Ramos (cell line): ENCODE measurements around the gene XRCC3.
"Not testable (repeated sequence)": the region's sequence is repeated elsewhere in the genome, so short reads cannot be mapped to it uniquely, and the experiment has no call there.

Source experiments
- in situ Hi-C: fragments of 300-500 bp; cut with MboI; formaldehyde crosslinking; loops from one replicate; pipeline ENCODE4 v1.14.3; 2022; ENCODE audit warnings: low sequenced_read_pairs; ENCODE audit not compliant: unreplicated experiment

Gene XRCC3

DNA sequence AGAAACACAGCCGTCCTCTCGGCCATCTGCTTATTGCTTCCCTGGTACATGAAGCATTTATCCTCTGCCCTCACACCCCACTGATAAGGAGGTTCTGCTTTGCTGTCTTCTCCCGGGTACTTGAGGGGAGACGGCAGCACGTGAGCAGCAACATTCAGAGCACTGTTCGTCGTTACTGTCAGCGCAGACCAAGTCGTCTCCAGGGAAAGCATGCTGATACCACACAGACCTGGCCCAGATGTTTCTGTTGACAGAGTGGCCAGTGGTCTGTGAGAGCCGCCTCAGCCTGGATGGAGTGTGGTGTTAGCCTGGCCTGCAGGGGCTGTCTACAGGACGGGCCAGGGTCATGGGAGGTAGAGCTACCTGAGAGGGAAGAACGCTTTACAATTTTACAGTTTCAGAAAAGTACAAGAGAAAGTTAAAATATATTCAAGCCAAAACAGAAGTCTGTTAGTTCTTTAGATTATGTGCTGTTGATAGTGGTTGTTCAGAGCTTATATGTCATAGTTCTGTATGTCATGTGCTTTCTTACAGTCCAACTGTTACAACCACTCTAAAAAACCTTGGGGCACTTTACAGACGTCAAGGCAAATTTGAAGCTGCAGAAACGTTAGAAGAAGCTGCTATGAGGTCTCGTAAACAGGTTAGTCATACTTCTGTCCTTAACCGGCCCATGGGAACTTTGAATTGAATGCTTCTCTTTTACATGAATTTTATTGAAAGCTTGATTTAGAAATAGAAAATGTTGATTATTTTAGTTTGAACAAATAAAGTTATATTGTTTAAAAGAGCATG is 38.2 kb downstream of the XRCC3 start:
- in situ Hi-C loops: loop anchor here (10.0 kb wide), 1 partner anchor 102 kb away; no protein-coding TSS in a partner anchor

DNA sequence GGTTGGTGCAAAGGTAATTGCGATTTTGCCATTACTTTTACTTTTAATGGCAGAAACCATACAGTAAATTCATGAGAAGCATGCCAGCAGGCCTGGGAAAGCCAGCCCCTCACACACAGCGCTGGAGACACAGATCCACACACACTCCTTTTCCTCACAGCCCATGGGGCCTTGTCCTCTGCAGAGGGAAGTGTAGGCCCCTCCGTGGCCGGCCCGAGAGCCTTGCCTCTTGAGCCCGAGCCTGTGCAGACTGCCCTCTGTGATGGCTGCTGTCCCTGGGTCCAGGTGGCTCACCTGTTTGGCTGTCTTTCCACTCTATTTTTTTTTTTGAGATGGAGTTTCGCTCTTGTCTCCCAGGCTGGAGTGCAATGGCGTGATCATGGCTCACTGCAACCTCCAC is 39.3 kb downstream of the XRCC3 start:
- in situ Hi-C loops: loop anchor here (10.0 kb wide), 1 partner anchor 101 kb away; no protein-coding TSS in a partner anchor

DNA sequence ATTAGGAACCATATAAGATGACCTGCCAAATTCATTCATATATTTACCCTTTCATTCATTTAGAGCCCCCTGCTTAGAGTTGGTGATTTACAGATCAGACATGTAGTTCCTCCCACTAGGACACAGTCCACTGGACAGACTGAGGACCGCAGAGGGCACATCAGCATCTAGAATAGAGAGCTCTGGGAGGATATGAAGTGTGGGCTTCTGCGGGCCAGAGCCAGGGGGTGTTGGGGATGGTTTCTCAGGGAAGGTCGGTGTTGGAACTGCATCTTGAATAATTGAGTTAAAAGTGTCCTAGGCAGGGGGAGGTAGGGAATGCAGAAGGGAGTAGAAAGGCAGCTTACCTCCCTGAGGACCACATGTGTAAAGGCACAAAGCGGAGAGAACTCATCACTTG is 43.3 kb downstream of the XRCC3 start:
- in situ Hi-C loops: loop anchor here (10.0 kb wide), 1 partner anchor 97 kb away; no protein-coding TSS in a partner anchor

DNA sequence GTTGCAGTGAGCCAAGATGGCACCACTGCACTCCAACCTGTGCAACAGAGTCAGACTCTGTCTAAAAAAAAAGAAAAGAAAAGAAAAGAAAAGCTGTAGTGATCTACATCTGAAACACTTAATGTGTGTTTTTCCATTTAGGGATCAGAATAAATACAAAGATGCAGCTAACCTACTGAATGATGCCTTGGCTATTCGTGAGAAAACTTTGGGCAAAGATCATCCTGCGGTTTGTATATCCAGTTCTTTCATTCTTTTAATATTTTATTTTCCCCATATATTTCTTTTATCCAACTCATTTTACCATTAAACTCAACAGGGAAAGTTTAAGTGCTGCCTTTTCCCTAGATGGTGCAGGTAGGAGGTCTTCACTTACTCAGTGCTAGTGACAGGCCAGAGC is 45.9 kb downstream of the XRCC3 start:
- in situ Hi-C loops: no loop called here

DNA sequence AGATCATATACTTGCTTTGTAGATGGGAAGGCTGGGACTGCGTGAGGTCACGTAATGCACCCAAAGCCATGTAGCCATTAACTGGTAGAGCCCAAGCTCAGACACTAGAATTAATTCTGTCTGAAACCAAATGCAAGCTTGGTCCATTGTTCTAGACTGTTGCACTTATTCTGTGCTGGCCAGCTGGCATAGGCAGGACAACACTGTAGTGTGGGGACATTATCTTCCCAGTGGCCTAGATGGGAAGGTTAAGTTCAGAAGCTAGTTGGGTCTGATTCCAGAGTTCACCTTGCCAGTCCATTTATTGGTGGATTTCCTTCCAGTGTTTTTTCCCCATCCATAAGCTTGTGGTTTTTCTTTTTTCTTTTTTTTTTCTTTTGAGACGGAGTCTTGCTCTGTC is 47.1 kb downstream of the XRCC3 start:
- in situ Hi-C loops: no loop called here

DNA sequence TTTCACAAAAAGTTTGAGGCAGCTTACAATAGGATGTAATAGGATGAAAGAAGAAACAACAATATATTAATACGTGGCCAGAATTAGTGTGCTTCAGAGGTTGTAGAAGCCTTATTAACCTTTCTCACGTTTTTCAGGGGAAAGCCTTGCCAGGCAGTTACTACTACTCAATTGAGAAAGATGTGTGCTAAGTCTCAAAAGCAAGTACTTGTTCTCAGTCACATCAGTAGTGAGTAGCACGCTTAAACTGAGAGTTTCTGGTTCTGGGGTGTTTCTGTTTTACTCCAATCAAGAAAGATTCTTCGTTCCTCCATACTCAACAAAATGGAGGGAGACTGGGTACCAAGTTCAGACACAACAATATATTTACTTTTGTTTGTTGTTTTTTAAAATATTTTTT is 47.6 kb downstream of the XRCC3 start:
- in situ Hi-C loops: no loop called here

DNA sequence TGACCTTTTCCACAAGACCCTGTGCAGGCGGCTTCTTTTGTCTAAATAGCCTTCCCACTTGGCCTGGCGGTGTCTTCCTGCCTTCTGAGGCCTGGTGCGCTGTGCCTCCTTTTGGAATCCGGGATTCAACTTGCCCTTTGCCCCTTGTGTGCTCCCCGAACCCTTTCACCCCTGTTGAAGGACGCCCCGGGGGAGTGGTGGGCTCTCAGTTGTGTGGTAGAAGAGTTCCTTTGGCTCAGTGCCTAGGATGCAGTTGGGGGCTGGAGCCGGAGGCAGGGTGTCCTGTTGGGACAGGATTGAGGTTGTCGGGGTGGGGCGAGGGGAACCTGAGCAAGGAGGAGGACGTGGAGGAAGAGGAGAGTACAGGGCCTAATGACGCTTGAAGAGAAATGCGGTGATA is 51.7 kb downstream of the XRCC3 start:
- in situ Hi-C loops: no loop called here

DNA sequence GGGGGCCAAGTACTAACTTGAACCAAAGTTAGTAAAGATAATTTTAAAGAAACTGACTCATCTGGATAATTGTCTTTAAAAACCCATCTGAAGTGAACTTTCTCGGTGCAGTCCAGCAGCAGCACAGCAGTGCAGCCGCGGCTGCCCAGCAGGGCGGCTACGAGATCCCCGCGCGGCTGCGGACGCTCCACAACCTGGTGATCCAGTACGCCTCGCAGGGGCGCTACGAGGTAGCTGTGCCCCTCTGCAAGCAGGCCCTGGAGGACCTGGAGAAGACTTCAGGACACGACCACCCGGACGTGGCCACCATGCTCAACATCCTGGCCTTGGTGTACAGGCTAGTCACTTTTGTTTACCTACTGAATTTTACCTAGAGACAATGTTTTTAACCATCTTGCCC is 52.7 kb downstream of the XRCC3 start:
- in situ Hi-C loops: no loop called here

DNA sequence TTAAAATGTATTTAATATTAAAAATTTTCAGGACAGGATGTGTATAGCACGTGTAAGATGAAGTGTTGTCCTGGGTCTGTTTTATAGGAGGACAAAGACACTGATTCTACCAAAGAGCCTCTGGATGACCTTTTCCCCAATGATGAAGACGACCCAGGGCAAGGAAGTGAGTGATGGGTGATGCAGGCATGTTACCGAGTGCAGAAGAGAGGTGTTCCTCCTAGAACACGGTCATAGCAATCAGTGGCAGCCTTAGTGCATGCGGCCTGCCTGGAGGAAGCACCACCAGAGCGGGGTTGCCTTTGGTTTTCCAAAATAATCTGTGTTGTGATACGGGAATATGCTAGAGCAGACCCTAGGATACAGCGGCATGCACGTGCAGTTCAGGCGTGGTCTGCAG is 53.2 kb downstream of the XRCC3 start:
- in situ Hi-C loops: no loop called here

DNA sequence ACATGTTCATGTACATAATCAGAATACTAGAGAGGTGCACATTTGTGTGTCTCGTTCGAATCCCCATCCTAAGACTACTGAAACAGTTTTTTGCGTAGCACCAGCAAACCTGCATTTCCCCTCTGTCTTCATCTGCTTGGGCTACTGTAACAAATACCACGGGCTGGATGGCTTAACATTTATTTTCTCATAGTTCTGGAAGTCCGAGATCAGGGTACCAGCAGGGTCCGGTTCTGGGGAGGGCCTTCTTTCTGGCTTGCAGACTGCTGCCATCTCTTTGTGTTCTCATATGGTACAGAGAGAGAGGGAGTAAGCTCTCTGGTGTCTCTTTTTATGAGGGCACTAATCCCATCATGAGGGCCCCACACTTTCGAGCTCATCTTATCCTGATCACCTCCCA is 55.6 kb downstream of the XRCC3 start:
- in situ Hi-C loops: no loop called here

DNA sequence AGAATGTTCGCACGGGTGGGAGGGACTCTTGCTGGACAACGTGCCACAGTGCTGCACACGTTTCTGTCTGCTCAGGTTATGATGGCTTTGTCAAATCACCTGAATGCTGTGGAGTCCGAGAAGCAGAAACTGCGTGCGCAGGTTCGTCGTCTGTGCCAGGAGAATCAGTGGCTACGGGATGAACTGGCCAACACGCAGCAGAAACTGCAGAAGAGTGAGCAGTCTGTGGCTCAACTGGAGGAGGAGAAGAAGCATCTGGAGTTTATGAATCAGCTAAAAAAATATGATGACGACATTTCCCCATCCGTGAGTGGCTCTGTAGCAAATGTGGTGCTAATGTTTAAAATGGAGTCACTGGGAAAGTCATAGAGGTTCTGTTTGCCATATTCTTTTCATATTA is 57.8 kb downstream of the XRCC3 start:
- in situ Hi-C loops: no loop called here

DNA sequence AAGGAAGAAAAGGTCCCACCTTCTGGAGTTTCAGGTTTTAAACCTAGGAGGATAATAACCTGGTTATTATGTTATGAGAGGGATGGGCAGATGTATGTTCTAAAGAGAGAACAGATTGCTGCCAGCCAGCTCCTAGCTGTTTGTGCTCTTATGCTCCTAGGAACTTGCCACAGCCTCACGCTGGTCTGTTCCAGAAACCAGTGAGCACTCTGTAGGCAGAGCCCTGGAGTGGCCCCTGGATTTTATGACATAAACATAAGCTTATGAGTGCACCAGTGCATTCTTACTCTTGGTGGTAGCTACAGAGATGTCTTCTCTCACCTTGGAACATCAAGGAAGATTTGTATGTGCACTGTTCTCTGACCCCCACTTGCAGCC is 58.5 kb downstream of the XRCC3 start:
- in situ Hi-C loops: no loop called here

DNA sequence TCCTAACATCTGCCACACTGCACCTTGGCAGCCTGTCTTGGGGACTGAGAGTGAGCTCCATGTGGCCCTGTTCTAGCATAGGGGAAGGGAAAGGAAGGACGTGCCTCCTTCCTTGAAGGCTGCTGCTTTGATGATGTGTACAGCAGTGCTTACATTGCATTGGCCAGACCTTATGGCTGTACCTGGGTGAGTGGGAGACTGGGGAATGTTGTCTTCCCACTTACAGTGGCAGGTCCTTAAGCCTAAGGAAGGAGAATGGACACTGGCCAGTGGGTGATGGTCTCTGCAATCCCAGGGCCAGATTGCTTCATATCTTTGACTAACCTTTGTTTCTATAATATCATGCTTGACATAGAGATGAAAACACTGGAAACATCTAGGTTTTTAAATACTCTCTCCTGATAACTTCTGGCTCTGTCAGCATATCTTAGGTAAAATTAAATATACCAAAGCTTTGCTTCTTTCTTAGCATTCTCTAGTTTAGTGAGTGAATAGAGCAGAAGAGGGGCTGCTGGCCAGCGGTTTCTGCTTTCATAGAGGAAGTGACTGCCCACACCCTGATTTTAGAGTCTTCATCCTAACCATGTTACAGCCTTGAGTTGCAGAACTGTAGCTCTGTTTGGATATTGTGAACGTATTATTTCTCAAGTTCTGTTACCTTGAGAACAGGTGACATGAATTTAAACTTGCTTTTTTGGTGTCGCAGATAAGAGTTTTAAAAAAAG is 59.1 kb downstream of the XRCC3 start:
- in situ Hi-C loops: no loop called here

DNA sequence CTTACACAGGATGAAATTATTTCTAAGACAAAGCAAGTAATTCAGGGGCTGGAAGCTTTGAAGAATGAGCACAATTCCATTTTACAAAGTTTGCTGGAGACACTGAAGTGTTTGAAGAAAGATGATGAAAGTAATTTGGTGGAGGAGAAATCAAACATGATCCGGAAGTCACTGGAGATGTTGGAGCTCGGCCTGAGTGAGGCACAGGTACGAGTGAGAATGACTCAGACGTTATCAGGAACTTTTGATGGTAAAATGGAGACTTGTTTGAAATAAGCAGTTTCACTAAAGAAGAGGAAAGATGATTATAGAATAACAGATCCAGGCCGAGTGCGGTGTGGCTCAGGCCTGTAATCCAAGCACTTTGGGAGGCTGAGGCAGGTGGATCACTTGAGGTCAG is 60.6 kb downstream of the XRCC3 start:
- in situ Hi-C loops: no loop called here

DNA sequence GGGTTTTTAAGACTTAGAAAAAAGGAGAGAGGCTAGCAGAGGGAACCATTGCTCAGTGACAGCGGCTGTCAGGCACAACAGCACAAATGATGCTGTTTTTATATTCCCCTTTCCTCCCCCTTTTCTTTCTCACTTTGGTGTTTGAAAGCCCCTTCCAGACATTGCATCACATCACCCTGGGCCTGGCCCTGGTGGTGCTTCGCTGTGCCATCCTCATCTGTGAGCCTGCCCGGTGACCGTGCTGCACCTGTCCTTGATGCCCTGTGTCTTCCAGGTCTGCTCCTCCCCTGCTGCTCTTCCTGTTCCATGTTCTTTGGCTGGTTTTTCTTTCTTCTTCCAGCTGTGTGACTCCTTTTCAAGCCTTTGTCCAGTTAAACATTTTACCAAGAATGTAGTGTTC is 61.4 kb downstream of the XRCC3 start:
- in situ Hi-C loops: no loop called here

DNA sequence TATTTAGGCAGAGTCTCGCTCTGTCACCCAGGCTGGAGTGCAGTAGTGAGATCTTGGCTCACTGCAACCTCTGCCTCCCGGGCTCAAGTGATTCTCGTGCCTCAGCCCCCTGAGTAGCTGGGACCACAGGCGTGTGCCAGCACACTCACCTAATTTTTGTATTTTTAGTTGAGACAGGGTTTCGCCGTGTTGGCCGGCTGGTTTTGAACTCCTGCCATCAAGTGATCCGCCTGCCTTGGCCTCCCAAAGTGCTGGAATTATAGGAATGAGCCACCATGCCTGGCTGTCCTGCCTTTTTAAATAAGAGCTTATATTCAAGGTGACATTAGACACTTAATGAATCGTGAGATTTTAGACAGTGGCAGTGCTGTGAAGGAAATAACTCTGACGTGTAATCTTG is 61.9 kb downstream of the XRCC3 start:
- in situ Hi-C loops: not testable (repeated sequence)

DNA sequence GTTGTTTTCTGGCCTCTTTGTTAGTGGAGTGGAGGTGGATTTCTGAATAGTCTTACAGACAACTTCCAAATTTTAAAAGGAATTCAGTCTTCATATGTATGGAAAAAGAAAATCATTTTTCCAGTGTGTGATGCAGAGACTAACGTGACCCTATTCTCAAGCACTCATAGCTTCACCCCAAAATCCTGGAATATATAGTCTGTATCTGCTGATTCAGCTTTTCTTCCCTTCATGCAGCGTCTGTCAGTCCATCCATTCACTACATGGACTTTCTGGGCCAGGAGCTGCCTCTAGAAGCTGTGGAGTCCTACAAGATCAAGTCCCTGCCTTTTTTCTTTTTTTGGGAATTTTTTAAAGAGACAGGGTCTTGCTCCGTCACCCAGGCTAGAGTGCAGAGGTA is 62.4 kb downstream of the XRCC3 start:
- in situ Hi-C loops: no loop called here

DNA sequence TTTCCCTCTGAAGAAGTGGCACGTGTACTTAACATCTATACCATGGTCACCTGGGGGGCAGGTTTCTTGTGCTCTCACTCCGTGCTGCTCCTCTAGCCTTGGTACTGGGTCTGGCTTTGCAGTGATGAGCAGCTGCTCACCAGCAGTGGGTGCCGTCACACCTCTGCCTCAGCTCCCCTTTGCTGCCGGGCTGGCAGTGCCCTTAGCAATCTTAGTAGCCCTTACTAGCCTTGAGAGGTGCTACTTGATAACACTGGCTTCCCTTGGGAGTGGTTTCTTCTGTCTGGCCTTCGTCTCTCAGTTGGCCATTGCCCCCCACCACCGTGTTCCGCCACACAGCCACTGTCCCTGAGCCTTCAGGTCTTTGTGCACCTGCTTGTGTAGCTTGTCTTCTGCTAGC is 63.7 kb downstream of the XRCC3 start:
- in situ Hi-C loops: no loop called here

DNA sequence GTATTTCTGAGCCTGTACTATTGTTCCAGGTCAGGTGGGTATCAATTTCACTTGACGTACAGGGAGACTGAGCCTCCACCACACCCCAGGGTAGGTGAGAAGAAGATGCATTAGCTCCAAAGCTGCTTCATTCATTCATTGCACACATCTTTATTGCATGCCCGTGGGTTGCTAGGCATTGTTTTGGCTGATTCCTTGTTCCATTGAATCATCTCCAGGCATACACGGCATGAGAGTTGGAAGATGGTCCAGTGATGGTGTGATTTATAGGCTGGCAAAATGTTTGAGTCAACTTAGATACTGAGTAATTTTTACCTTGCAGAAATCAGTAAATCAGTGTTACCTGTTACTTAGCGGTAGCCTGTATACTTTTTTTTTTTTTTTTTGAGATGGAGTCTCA is 65.0 kb downstream of the XRCC3 start:
- in situ Hi-C loops: no loop called here

DNA sequence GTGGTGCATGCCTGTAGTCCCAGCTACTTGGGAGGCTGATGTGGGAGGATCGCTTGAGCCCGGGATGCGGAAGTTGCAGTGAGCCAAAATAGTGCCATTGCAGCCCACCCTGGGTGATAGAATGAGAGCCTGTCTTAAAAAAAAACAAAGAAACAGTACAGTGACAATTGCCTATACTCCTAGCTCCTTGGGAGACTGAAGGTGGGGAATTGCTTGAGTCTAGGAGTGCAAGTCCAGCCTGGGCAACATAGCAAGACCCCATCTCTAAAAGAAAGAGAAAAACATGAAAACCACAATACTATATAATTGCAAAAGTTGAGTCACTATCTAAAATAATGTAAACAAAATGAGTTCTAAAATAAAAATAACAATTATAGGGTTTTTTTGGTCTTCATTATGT is 66.2 kb downstream of the XRCC3 start:
- in situ Hi-C loops: no loop called here
